ENCODE measurements around the gene SOCS1. TPM values are rescaled to one million over a fixed set of nuclear protein-coding genes. Genes with fewer than 3 reads are reported as not detected.
"Not testable (repeated sequence)": the region's sequence is repeated elsewhere in the genome, so short reads cannot be mapped to it uniquely, and the experiment has no call there.

SOCS1 gene
- total RNA-seq, 1 donor from 2014 or later = 7.4 TPM

DNA sequence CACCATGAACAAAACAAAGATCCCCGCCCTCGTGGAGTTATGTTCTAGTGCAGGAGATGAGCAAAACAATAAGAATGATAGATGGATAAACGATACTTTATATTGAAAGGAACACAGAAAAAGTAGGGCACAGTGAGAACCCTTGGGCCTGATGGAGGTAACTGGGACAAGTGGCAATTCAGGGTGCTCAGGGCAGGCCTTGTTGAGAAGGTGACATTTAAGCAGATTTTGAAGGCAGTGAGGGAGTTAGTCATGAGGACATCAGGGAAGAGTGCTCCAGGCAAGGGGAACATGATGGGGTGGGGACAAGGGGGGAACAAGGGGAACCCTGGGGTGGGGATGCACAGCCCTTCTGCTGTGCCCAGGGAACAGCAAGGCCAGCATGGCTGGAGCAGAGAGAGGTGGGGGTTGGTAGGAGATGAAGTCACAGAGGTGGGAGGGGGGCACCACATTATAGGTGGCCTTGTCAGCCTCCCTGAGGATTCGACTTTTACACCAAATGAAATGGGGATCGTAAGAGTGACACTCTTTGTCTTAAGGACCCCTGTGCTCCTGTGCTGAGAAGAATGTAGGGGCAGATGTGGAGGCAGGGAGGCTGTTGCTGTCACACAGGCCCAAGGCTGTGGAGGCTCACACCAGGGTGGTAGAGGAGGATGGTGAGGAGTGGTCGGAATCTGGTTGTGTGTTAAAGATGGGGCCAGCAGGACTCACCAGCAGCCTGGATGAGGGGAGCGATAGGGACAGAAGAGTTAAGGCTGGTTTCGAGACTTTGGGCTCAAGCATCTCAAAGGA lies 34.3 kb upstream of the SOCS1 start:
- H3K27ac Mint-ChIP-seq (ENCODE audit: unreplicated experiment) = no peak overlapping the region
- peaks cover 5% of the 10 kb centered on the region for H3K27me3 Mint-ChIP-seq (ENCODE audit: unreplicated experiment)

DNA sequence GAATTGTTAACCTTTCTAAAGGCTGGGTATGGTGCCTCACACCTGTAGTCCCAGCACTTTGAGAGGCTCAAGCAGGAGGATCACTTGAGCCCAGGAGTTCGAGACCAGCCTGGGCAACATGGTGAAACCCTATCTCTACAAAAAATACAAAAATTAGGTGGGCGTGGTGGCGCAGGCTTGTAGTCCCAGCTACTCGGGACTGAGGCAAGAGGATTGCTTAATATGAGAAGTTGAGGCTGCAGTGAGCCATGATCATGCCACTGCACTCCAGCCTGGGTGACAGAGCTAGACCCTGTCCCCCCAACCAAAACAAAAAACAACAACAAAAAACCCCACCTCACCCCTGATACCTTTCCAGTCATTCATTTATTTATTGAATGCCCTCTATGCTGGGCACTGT lies 33.7 kb upstream of the SOCS1 start:
- H3K36me3 Mint-ChIP-seq (ENCODE audit: low read depth, unreplicated experiment); H3K4me3 Mint-ChIP-seq (ENCODE audit: unreplicated experiment); H3K9me3 Mint-ChIP-seq (ENCODE audit: unreplicated experiment); H3K27ac Mint-ChIP-seq (ENCODE audit: unreplicated experiment); DNase-seq (ENCODE audit: low spot score); H3K4me1 Mint-ChIP-seq (ENCODE audit: unreplicated experiment); H3K27me3 Mint-ChIP-seq (ENCODE audit: unreplicated experiment): not testable (repeated sequence)

More for the DNA sequence above, 34.3 kb upstream of the SOCS1 start:
- Mint-ChIP-seq H3K4me1 (ENCODE audit: unreplicated experiment) (no peaks in the 10 kb centered on the region), H3K9me3 (ENCODE audit: unreplicated experiment) (no peaks in the 10 kb centered on the region), H3K36me3 (ENCODE audit: low read depth, unreplicated experiment) (no peaks in the 10 kb centered on the region), H3K4me3 (ENCODE audit: unreplicated experiment) (no peak overlapping the region)
- no peak for TF ChIP-seq CTCF (IDR thresholded peaks at IDR 0.05; ENCODE audit: unreplicated experiment)
- DNase-seq (ENCODE audit: low spot score) = no peak

GRCh38 chr16:11289202-11289601 lies 33.2 kb upstream of the SOCS1 start:
- H3K4me1 Mint-ChIP-seq (ENCODE audit: unreplicated experiment) = no peaks in the 10 kb centered on the region
- H3K9me3 Mint-ChIP-seq (ENCODE audit: unreplicated experiment) = no peaks in the 10 kb centered on the region
- no peak for DNase-seq (ENCODE audit: low spot score)
- H3K27ac Mint-ChIP-seq (ENCODE audit: unreplicated experiment) = no peak overlapping the region
- H3K4me3 Mint-ChIP-seq (ENCODE audit: unreplicated experiment) = no peak overlapping the region
- H3K27me3 Mint-ChIP-seq (ENCODE audit: unreplicated experiment) = peaks cover 5% of the 10 kb centered on the region
- no peak for TF ChIP-seq CTCF (IDR thresholded peaks at IDR 0.05; ENCODE audit: unreplicated experiment)
- no peaks in the 10 kb centered on the region for H3K36me3 Mint-ChIP-seq (ENCODE audit: low read depth, unreplicated experiment)

DNA sequence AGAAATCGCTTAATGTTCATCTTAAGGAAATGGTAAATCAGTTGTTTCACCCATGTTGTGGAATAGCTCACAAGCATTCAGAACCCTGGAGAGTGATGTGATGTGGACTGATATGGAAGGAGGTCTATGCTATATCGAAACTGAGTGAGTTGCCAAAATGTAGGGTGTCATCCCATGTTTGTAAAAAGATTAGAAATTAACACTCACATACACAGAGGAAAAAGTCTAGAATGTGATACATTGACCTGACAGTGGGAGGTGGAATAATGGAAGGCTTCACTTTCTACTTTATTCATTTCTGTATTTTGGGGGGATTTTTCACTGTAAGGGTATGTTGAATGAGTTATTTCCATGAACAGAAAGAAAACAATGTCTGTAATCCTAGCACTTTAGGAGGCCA lies 29.8 kb upstream of the SOCS1 start:
- Mint-ChIP-seq H3K9me3 (ENCODE audit: unreplicated experiment) (no peaks in the 10 kb centered on the region), H3K4me3 (ENCODE audit: unreplicated experiment) (no peak overlapping the region), H3K27me3 (ENCODE audit: unreplicated experiment) (no peaks in the 10 kb centered on the region), H3K36me3 (ENCODE audit: low read depth, unreplicated experiment) (no peaks in the 10 kb centered on the region), H3K4me1 (ENCODE audit: unreplicated experiment) (no peaks in the 10 kb centered on the region), H3K27ac (ENCODE audit: unreplicated experiment) (no peak overlapping the region)
- DNase-seq (ENCODE audit: low spot score) = no peak
- no peak for TF ChIP-seq CTCF (IDR thresholded peaks at IDR 0.05; ENCODE audit: unreplicated experiment)

GRCh38 chr16:11283820-11284248 lies 27.8 kb upstream of the SOCS1 start:
- TF ChIP-seq CTCF (IDR thresholded peaks at IDR 0.05; ENCODE audit: unreplicated experiment) = no peak
- DNase-seq (ENCODE audit: low spot score) = no peak
- H3K27ac Mint-ChIP-seq (ENCODE audit: unreplicated experiment) = no peak overlapping the region

More at GRCh38 chr16:11283820-11284248, 27.8 kb upstream of the SOCS1 start:
- H3K4me3 Mint-ChIP-seq (ENCODE audit: unreplicated experiment) = no peak overlapping the region
- H3K4me1 Mint-ChIP-seq (ENCODE audit: unreplicated experiment) = no peaks in the 10 kb centered on the region
- H3K36me3 Mint-ChIP-seq (ENCODE audit: low read depth, unreplicated experiment) = no peaks in the 10 kb centered on the region
- no peaks in the 10 kb centered on the region for H3K27me3 Mint-ChIP-seq (ENCODE audit: unreplicated experiment)
- H3K9me3 Mint-ChIP-seq (ENCODE audit: unreplicated experiment) = no peaks in the 10 kb centered on the region
